IMR-90 (cell line): ENCODE data around the gene COL25A1.

Source experiments
- BHLHE40 ChIP-seq: fragments of 150-350 bp; IDR thresholded peaks from 2 replicates; pipeline ENCODE4 v1.6.1; 2016; ENCODE audit warnings: mild to moderate bottlenecking, low read depth, low read length
- CEBPB ChIP-seq: IDR thresholded peaks from 2 replicates; pipeline ENCODE4 v1.6.1; 2012; ENCODE audit warnings: low read depth, low read length, improper control_type of control experiment
- CHD1 ChIP-seq: IDR thresholded peaks from 2 replicates; pipeline ENCODE4 v1.6.1; 2012; ENCODE audit warnings: low read depth, low read length, improper control_type of control experiment
- CTCF ChIP-seq: conservative IDR thresholded peaks from 2 replicates; pipeline ENCODE4 v1.5.1; 2012; ENCODE audit warnings: mild to moderate bottlenecking, low read depth, low read length, improper control_type of control experiment
- FOS ChIP-seq: fragments of 150-350 bp; IDR thresholded peaks from 2 replicates; pipeline ENCODE4 v1.6.1; 2016; ENCODE audit warnings: low read depth, low read length
- MAFK ChIP-seq: IDR thresholded peaks from 2 replicates; pipeline ENCODE4 v1.6.1; 2012; ENCODE audit warnings: low read depth, low read length, improper control_type of control experiment
- MXI1 ChIP-seq: IDR thresholded peaks from 2 replicates; pipeline ENCODE4 v1.6.1; 2012; ENCODE audit warnings: low read depth, mild to moderate bottlenecking, low read length, moderate library complexity, borderline replicate concordance
- POLR2A ChIP-seq: IDR thresholded peaks from 2 replicates; pipeline ENCODE4 v1.6.1; 2012; ENCODE audit warnings: mild to moderate bottlenecking, low read depth, low read length
- RAD21 ChIP-seq: IDR thresholded peaks from 2 replicates; pipeline ENCODE4 v1.6.1; 2012; ENCODE audit warnings: low read length, improper control_type of control experiment
- RCOR1 ChIP-seq: IDR thresholded peaks from 2 replicates; pipeline ENCODE4 v1.6.1; 2012; ENCODE audit warnings: mild to moderate bottlenecking, low read length, improper control_type of control experiment; ENCODE audit not compliant: insufficient replicate concordance
- RFX5 ChIP-seq: IDR thresholded peaks from 2 replicates; pipeline ENCODE4 v1.8.0; 2012; ENCODE audit warnings: low read depth, mild to moderate bottlenecking, low read length, moderate library complexity
- SMC3 ChIP-seq: fragments of 150-350 bp; IDR thresholded peaks from 2 replicates; pipeline ENCODE4 v1.6.1; 2016; ENCODE audit warnings: low read depth, mild to moderate bottlenecking, antibody characterized with exemption, low read length, moderate library complexity

GRCh38 chr4:108884596-108884995 lies 417.9 kb downstream of the COL25A1 start:
- no peak for TF ChIP-seq CTCF
- no peak for TF ChIP-seq POLR2A
- no peak for TF ChIP-seq BHLHE40
- TF ChIP-seq RFX5, result no peak
- TF ChIP-seq MXI1, result no peak
- no peak for TF ChIP-seq FOS
- no peak for TF ChIP-seq SMC3
- no peak for TF ChIP-seq CEBPB
- TF ChIP-seq RCOR1, result no peak
- TF ChIP-seq RAD21, result no peak
- no peak for TF ChIP-seq MAFK
- TF ChIP-seq CHD1, result no peak
